PC-9 (cell line): ENCODE measurements around the gene REV1. TPM values are rescaled to one million over a fixed set of nuclear protein-coding genes. Genes with fewer than 3 reads are reported as not detected.

Experiments
- BruUV-seq: library from RNA; stranded (reverse); fragments of 400-500 nt; replicated peaks from 2 replicates; lab custom pipeline; 2021; lab: Mats Ljungman, UMichigan
- CTCF ChIA-PET: fragments of 300-600 bp; sonication (Branson Sonifier 250); formaldehyde crosslinking; loops from one replicate; lab custom pipeline; 2022; ENCODE audit warnings: antibody characterized with exemption; lab: Charles Lee
- POLR2A ChIA-PET: fragments of 300-600 bp; sonication (Branson Sonifier 250); formaldehyde crosslinking; loops from one replicate; lab custom pipeline; 2022; ENCODE audit warnings: antibody characterized with exemption; ENCODE audit not compliant: unreplicated experiment; lab: Charles Lee
- DNase-seq, 2 experiments: peaks; one replicate each; pipeline versions ENCODE4 v3.0.0 to v3.0.0-alpha.2; 2015 to 2022; ENCODE audit warnings: mixed read lengths in 1 of 2
- H2AFZ ChIP-seq: fragments of 200-600 bp; sonication (generic); 2 replicates; pipeline ENCODE4 v1.8.1; 2017; ENCODE audit warnings: antibody characterized with exemption
- H3F3A ChIP-seq: fragments of 200-600 bp; sonication (generic); 2 replicates; pipeline ENCODE4 v1.8.1; 2017; ENCODE audit warnings: antibody characterized with exemption, mild to moderate bottlenecking, low read depth; ENCODE audit not compliant: insufficient read depth
- H3K27ac ChIP-seq: fragments of 200-600 bp; sonication (generic); 2 replicates; pipeline ENCODE4 v1.6.1; 2016; ENCODE audit warnings: mixed run types
- H3K27me3 ChIP-seq: fragments of 200-600 bp; sonication (generic); 2 replicates; pipeline ENCODE4 v1.6.1; 2016; ENCODE audit warnings: low read depth, mixed run types; ENCODE audit not compliant: insufficient read depth
- H3K36me3 ChIP-seq: fragments of 200-600 bp; sonication (generic); 2 replicates; pipeline ENCODE4 v1.6.1; 2016; ENCODE audit warnings: low read depth, mixed run types
- H3K4me1 ChIP-seq: fragments of 200-600 bp; sonication (generic); replicated peaks from 2 replicates; pipeline ENCODE4 v1.6.1; 2016; ENCODE audit warnings: mixed run types; ENCODE audit not compliant: insufficient read depth
- H3K4me2 ChIP-seq: fragments of 200-600 bp; sonication (generic); 2 replicates; pipeline ENCODE4 v1.6.1; 2017; ENCODE audit warnings: mixed run types
- H3K4me3 ChIP-seq: fragments of 200-600 bp; sonication (generic); 2 replicates; pipeline ENCODE4 v1.6.1; 2016; ENCODE audit warnings: mixed run types
- H3K79me2 ChIP-seq: fragments of 200-600 bp; sonication (generic); 2 replicates; pipeline ENCODE4 v1.6.1; 2017; ENCODE audit warnings: low read depth, mixed run types
- H3K9me2 ChIP-seq: fragments of 200-600 bp; sonication (generic); 2 replicates; pipeline ENCODE4 v1.8.1; 2017; ENCODE audit warnings: mild to moderate bottlenecking; ENCODE audit not compliant: insufficient read depth
- H3K9me3 ChIP-seq: fragments of 200-600 bp; sonication (generic); 2 replicates; pipeline ENCODE4 v1.8.1; 2016; ENCODE audit warnings: low read depth; ENCODE audit not compliant: insufficient read depth
- H4K20me1 ChIP-seq: fragments of 200-600 bp; sonication (generic); 2 replicates; pipeline ENCODE4 v1.8.1; 2017; ENCODE audit not compliant: insufficient read depth
- EZH2 ChIP-seq: fragments of 200-600 bp; sonication (generic); IDR thresholded peaks from 2 replicates; pipeline ENCODE4 v1.8.0; 2017; ENCODE audit warnings: antibody characterized with exemption, low read depth
- intact Hi-C: fragments of 100-400 bp; cut with micrococcal nuclease; formaldehyde crosslinking; loops from one replicate; pipeline ENCODE4 v1.10.0; 2022; ENCODE audit not compliant: unreplicated experiment
- total RNA-seq: library from RNA; stranded (reverse); gene quantifications from 2 replicates; pipeline ENCODE4 v1.2.3, GENCODE V29; 2021
- TF ChIP-seq, protein P1 (sequence below): fragments of 200-600 bp; sonication (generic); conservative IDR thresholded peaks from 2 replicates; pipeline ENCODE4 v1.6.1; 2017; ENCODE audit warnings: mixed run types, antibody characterized with exemption, mild to moderate bottlenecking, moderate library complexity

REV1 gene
- total RNA-seq, 1 experiment from 2014 or later, result 50.5 TPM

DNA sequence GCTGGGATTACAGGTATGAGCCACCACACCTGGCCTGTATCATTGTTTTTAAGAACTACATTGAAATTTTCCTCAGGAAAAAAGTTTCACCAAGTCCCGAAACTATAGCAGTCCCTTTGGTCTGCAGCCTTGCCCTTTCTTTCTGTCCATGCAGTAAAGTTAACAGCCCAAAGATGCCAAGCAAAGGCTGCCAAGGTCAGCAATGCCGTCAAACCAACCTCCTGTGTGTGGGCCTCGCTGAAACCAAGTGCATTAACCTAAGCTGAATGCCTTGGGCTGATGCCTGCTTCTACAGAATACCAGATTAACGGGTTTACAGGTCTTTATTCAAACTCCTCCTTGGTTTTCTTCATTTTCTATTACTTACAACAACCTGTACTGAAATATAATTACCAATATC is 79.5 kb downstream of the REV1 start:
- CTCF ChIA-PET, result no interaction called here
- Histone ChIP-seq H3K79me2 (no peaks in the 10 kb centered on the region), H3K4me3 (no peak overlapping the region), H3K27me3 (no peaks in the 10 kb centered on the region), H3K27ac (no peak overlapping the region), H3K4me1 (peaks cover 2% of the 10 kb centered on the region; the same call in 1 of the 2 replicates), H4K20me1 (peaks cover 14% of the 10 kb centered on the region; the same call in 1 of the 2 replicates), H3K36me3 (peaks cover 37% of the 10 kb centered on the region), H3K9me3 (no peaks in the 10 kb centered on the region), H3K4me2 (no peak overlapping the region), H3K9me2 (no peaks in the 10 kb centered on the region), H3F3A (peaks cover 6% of the 10 kb centered on the region), H2AFZ (no peak overlapping the region)
- intact Hi-C loops, result no loop called here
- TF ChIP-seq EZH2, result no peak
- TF ChIP-seq, protein P1, sequence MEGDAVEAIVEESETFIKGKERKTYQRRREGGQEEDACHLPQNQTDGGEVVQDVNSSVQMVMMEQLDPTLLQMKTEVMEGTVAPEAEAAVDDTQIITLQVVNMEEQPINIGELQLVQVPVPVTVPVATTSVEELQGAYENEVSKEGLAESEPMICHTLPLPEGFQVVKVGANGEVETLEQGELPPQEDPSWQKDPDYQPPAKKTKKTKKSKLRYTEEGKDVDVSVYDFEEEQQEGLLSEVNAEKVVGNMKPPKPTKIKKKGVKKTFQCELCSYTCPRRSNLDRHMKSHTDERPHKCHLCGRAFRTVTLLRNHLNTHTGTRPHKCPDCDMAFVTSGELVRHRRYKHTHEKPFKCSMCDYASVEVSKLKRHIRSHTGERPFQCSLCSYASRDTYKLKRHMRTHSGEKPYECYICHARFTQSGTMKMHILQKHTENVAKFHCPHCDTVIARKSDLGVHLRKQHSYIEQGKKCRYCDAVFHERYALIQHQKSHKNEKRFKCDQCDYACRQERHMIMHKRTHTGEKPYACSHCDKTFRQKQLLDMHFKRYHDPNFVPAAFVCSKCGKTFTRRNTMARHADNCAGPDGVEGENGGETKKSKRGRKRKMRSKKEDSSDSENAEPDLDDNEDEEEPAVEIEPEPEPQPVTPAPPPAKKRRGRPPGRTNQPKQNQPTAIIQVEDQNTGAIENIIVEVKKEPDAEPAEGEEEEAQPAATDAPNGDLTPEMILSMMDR, result no peak
- DNase-seq, result no peak
- BruUV-seq, result no TSS peak
- POLR2A ChIA-PET, result no interaction called here

DNA sequence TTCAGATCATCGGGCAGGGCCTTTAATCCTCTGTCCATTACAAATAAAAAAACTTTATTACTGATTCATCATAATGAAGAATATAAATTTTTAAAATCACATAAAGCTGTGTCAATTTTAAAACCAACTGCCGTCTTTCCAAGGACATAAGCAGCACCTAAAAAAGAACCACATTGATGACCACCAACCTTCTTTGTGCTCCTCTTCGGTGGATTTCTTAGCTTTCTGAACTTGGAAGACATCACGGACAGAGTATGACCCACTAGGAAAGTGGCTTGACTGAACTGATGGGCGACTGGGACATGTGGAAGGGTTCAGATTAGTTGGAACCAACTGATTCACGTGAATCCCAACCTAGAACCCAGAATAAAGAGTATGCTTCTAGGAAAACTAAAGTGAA is 83.7 kb downstream of the REV1 start:
- intact Hi-C loops, result no loop called here
- H3K9me2 ChIP-seq, result no peaks in the 10 kb centered on the region
- no peak for TF ChIP-seq EZH2
- TF ChIP-seq, protein P1, result no peak
- CTCF ChIA-PET, result no interaction called here
- no peaks in the 10 kb centered on the region for H3K9me3 ChIP-seq
- no peak for DNase-seq
- peaks cover 15% of the 10 kb centered on the region for H3K4me1 ChIP-seq
- no peaks in the 10 kb centered on the region for H3K27me3 ChIP-seq
- no peak overlapping the region for H3K4me3 ChIP-seq
- POLR2A ChIA-PET, result no interaction called here
- H3K27ac ChIP-seq, result no peak overlapping the region
- no peak overlapping the region for H3K4me2 ChIP-seq
- no peak overlapping the region for H2AFZ ChIP-seq
- H3K36me3 ChIP-seq, result peaks cover 56% of the 10 kb centered on the region
- H3F3A ChIP-seq, result peaks cover 22% of the 10 kb centered on the region
- H4K20me1 ChIP-seq, result peaks cover 12% of the 10 kb centered on the region; the same call in 1 of the 2 replicates
- BruUV-seq, result no TSS peak
- no peaks in the 10 kb centered on the region for H3K79me2 ChIP-seq

DNA sequence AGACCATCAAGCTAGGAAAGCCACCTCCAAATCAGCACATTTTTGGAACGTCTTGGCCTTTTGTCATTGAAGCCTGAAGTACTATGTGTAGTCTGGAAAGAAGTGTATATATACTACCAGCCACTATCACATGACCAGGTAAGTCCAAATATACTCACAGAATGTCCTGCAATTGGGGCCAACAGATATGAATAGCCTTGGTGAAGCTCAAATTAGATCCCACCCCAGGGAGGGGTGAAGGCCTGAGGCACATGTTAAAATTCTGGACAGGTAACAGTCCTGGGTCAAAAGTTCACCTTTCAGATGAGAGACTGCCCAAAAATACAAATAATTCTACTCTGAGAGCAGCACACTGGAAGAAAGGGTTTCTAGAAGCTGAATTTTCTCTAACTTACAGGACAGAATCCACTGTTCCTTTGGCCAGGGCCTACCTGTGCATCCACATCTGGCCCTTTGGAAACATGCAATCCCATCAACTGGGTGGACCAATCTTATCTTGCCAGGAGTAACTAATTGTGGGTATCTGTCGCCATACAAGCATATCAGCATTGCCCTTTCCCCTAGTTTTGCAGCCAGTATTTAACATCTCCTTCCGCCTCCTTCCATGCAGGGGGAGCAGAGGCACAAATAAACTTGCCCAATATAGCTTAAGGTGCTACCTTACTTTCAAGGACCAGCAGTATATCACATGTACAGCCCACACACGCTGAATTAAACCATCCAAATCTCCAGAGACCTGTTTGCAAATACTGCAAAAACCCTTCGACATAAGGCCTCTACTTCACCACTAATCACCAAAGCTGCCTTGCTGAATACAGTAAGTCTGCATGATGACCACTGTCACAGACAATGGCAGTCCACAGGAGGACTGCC is 84.8 kb downstream of the REV1 start:
- peaks cover 15% of the 10 kb centered on the region for H3K4me1 ChIP-seq
- TF ChIP-seq, protein P1, result no peak
- no peak for TF ChIP-seq EZH2
- H3K79me2 ChIP-seq, result no peaks in the 10 kb centered on the region
- H2AFZ ChIP-seq, result no peak overlapping the region
- H4K20me1 ChIP-seq, result peaks cover 12% of the 10 kb centered on the region; the same call in 1 of the 2 replicates
- H3K36me3 ChIP-seq, result peaks cover 61% of the 10 kb centered on the region
- H3F3A ChIP-seq, result peaks cover 29% of the 10 kb centered on the region
- BruUV-seq, result no TSS peak
- 0 out of 2 replicates have a peak overlapping the region, but pooled peaks have one; percentile 3 for H3K27ac ChIP-seq
- H3K9me3 ChIP-seq, result no peaks in the 10 kb centered on the region
- no peaks in the 10 kb centered on the region for H3K9me2 ChIP-seq
- intact Hi-C loops, result no loop called here
- ChIA-PET CTCF (interaction anchor here (0.5 kb wide), 1 partner anchor 58 kb away, joined by 4 read pairs; no protein-coding TSS in a partner anchor), POLR2A (no interaction called here)
- H3K4me2 ChIP-seq, result no peak overlapping the region
- no peak for DNase-seq
- no peaks in the 10 kb centered on the region for H3K27me3 ChIP-seq
- H3K4me3 ChIP-seq, result no peak overlapping the region
